WTC11 (cell line): ENCODE data around the gene NRXN3. TPM values are rescaled to one million over a fixed set of nuclear protein-coding genes. Genes with fewer than 3 reads are reported as not detected.

Experiments used
- ATAC-seq: fragments of 200-7000 bp; cut with Tn5 transposase; 2 replicates; pipeline ENCODE4 v1.10.0; 2021; ENCODE audit warnings: mild to moderate bottlenecking, moderate library complexity
- CTCF ChIA-PET: fragments of 300-600 bp; sonication (Branson Sonifier 250); formaldehyde crosslinking; loops from one replicate; lab custom pipeline; 2021; ENCODE audit warnings: antibody characterized with exemption; lab: Charles Lee
- POLR2A ChIA-PET: fragments of 350-600 bp; sonication (Branson Sonifier 250); formaldehyde crosslinking; loops from one replicate; lab custom pipeline; 2021; ENCODE audit warnings: antibody characterized with exemption; lab: Charles Lee
- DNase-seq: peaks from one replicate; pipeline ENCODE4 v3.0.0; 2021; ENCODE audit warnings: low spot score
- H3K27ac Mint-ChIP-seq: 2 replicates; pipeline ENCODE4 v1.8.0; 2021; ENCODE audit warnings: mixed read lengths
- H3K27me3 Mint-ChIP-seq: 2 replicates; pipeline ENCODE4 v1.8.0; 2021; ENCODE audit warnings: low read depth, mild to moderate bottlenecking, moderate library complexity, mixed read lengths
- H3K36me3 Mint-ChIP-seq: 2 replicates; pipeline ENCODE4 v1.8.0; 2021; ENCODE audit warnings: mixed read lengths
- H3K4me1 Mint-ChIP-seq: 2 replicates; pipeline ENCODE4 v1.8.0; 2022; ENCODE audit warnings: mixed read lengths
- H3K4me3 Mint-ChIP-seq: 2 replicates; pipeline ENCODE4 v1.8.0; 2021; ENCODE audit warnings: mild to moderate bottlenecking, moderate library complexity, mixed read lengths
- H3K9me3 Mint-ChIP-seq: 2 replicates; pipeline ENCODE4 v1.8.0; 2021; ENCODE audit warnings: mixed read lengths
- AFF4 ChIP-seq: sonication (generic); formaldehyde crosslinking; IDR thresholded peaks from 2 replicates; pipeline ENCODE4 v1.8.1; 2023; ENCODE audit warnings: mild to moderate bottlenecking, missing genetic modification reagents, borderline replicate concordance
- ARID4B ChIP-seq: sonication (generic); formaldehyde crosslinking; IDR thresholded peaks from 2 replicates; pipeline ENCODE4 v1.8.0; 2023; ENCODE audit warnings: missing genetic modification reagents, mild to moderate bottlenecking, borderline replicate concordance
- CBFB ChIP-seq: sonication (generic); formaldehyde crosslinking; IDR thresholded peaks from 2 replicates; pipeline ENCODE4 v1.8.1; 2022; ENCODE audit warnings: mild to moderate bottlenecking, low read depth, missing genetic modification reagents
- E2F4 ChIP-seq: sonication (generic); formaldehyde crosslinking; IDR thresholded peaks from 2 replicates; pipeline ENCODE4 v1.8.1; 2022; ENCODE audit warnings: low read depth, mild to moderate bottlenecking, moderate library complexity, missing genetic modification reagents, borderline replicate concordance
- JAZF1 ChIP-seq: fragments of 250-450 bp; sonication (Bioruptor Pico); IDR thresholded peaks from 2 replicates; pipeline ENCODE4 v1.9.0; 2021; ENCODE audit warnings: moderate library complexity, mild to moderate bottlenecking, inconsistent platforms
- JUN ChIP-seq: sonication (generic); formaldehyde crosslinking; IDR thresholded peaks from 2 replicates; pipeline ENCODE4 v1.8.0; 2023; ENCODE audit warnings: mild to moderate bottlenecking, missing genetic modification reagents
- MXD4 ChIP-seq: fragments of 250-450 bp; sonication (Bioruptor Pico); IDR thresholded peaks from 2 replicates; pipeline ENCODE4 v1.8.0; 2021; ENCODE audit warnings: mild to moderate bottlenecking, moderate library complexity, borderline replicate concordance
- NFE2L1 ChIP-seq: sonication (generic); formaldehyde crosslinking; IDR thresholded peaks from 2 replicates; pipeline ENCODE4 v1.8.1; 2023; ENCODE audit warnings: missing genetic modification reagents
- PRRX2 ChIP-seq: fragments of 250-450 bp; sonication (Bioruptor Pico); IDR thresholded peaks from 2 replicates; pipeline ENCODE4 v1.8.0; 2021; ENCODE audit warnings: mild to moderate bottlenecking
- ZBTB43 ChIP-seq: sonication (generic); formaldehyde crosslinking; IDR thresholded peaks from 2 replicates; pipeline ENCODE4 v1.8.1; 2023; ENCODE audit warnings: mild to moderate bottlenecking, missing genetic modification reagents
- ZMAT4 ChIP-seq: fragments of 250-450 bp; sonication (Bioruptor Pico); IDR thresholded peaks from 2 replicates; pipeline ENCODE4 v1.9.0; 2021; ENCODE audit warnings: mild to moderate bottlenecking
- ZNF138 ChIP-seq: sonication (generic); formaldehyde crosslinking; conservative IDR thresholded peaks from 2 replicates; pipeline ENCODE4 v1.8.1; 2022; ENCODE audit warnings: mild to moderate bottlenecking, moderate library complexity, missing genetic modification reagents
- ZNF317 ChIP-seq: sonication (generic); formaldehyde crosslinking; IDR thresholded peaks from 2 replicates; pipeline ENCODE4 v1.8.1; 2023; ENCODE audit warnings: low read depth, mild to moderate bottlenecking, moderate library complexity, missing genetic modification reagents, borderline replicate concordance
- ZNF416 ChIP-seq: fragments of 250-450 bp; sonication (Bioruptor Pico); IDR thresholded peaks from 2 replicates; pipeline ENCODE4 v1.9.0; 2021; ENCODE audit warnings: mild to moderate bottlenecking, inconsistent platforms
- ZNF423 ChIP-seq: fragments of 250-450 bp; sonication (Bioruptor Pico); IDR thresholded peaks from 2 replicates; pipeline ENCODE4 v2.1.2; 2022; ENCODE audit warnings: mild to moderate bottlenecking, moderate library complexity
- total RNA-seq: library from RNA; stranded (reverse); gene quantifications from 3 replicates; pipeline ENCODE4 v1.2.3, GENCODE V29; 2021

NRXN3 gene
- total RNA-seq, 1 experiment from 2014 or later = 3.0 TPM

- TF ChIP-seq MXD4 (CRISPR knock-in tag) (no peak), JAZF1 (CRISPR knock-in tag) (no peak), CBFB (no peak), ZBTB43 (no peak), ZMAT4 (CRISPR knock-in tag) (no peak), ZNF416 (CRISPR knock-in tag) (no peak), NFE2L1 (CRISPR knock-in tag) (no peak), JUN (CRISPR knock-in tag) (no peak), ZNF138 (CRISPR knock-in tag) (no peak), PRRX2 (no peak), E2F4 (CRISPR knock-in tag) (no peak)
Observed at GRCh38 chr14:78576437-78577166, 406.4 kb downstream of the NRXN3 start (continued).

- CTCF ChIA-PET = interaction anchor here (1.5 to 6.7 kb wide), 2 partner anchors 15 to 16 kb away, joined by 3 to 40 read pairs; no protein-coding TSS in a partner anchor
- ATAC-seq = no peak
- no peaks in the 10 kb centered on the region for H3K4me1 Mint-ChIP-seq
Observed at GRCh38 chr14:78581229-78581628, 411.1 kb downstream of the NRXN3 start.

More at GRCh38 chr14:78581229-78581628, 411.1 kb downstream of the NRXN3 start:
- H3K27me3 Mint-ChIP-seq = no peaks in the 10 kb centered on the region; the same call in 1 of the 2 replicates
- DNase-seq = no peak
- no peaks in the 10 kb centered on the region for H3K36me3 Mint-ChIP-seq
- no peak overlapping the region for H3K27ac Mint-ChIP-seq
- H3K4me3 Mint-ChIP-seq = no peak overlapping the region
- TF ChIP-seq ZNF423 (CRISPR knock-in tag) = no peak
- no peak for TF ChIP-seq AFF4 (CRISPR knock-in tag)
- TF ChIP-seq ARID4B (CRISPR knock-in tag) = no peak
- TF ChIP-seq ZNF317 (CRISPR knock-in tag) = no peak
- POLR2A ChIA-PET = no interaction called here
- peaks cover 8% of the 10 kb centered on the region for H3K9me3 Mint-ChIP-seq
